HEK293 (cell line): ENCODE results near the gene NELFB.
A peak's percentile ranks its signal among the peaks of the same experiment; 100 is the strongest.

ENCODE experiments used
- CTCF ChIA-PET: fragments of 350-600 bp; formaldehyde crosslinking; extraction: SDS; loops from one replicate; lab custom pipeline; 2021; ENCODE audit warnings: antibody characterized with exemption; lab: Yijun Ruan, JAX
- POLR2A ChIA-PET: fragments of 300-600 bp; formaldehyde crosslinking; extraction: SDS; loops from one replicate; lab custom pipeline; 2020; ENCODE audit warnings: antibody characterized with exemption, inconsistent platforms; lab: Yijun Ruan, JAX
- H3K27ac ChIP-seq: fragments of 200-500 bp; sonication (Bioruptor generic); 2 replicates; pipeline ENCODE4 v1.5.1; 2014; ENCODE audit warnings: low read depth, low read length, control low read depth, inconsistent platforms; ENCODE audit errors: extremely low read depth
- H3K36me3 ChIP-seq, 2 experiments: fragments of 200-500 bp in 1 of 2; sonication (Bioruptor generic) in 1 of 2; 1 replicate in 1 of 2; 2 replicates in 1 of 2; pipeline ENCODE4 v1.5.1; 2014 to 2017; ENCODE audit warnings: inconsistent platforms in 2 of 2, low read length in 2 of 2; ENCODE audit not compliant: control insufficient read depth in 2 of 2, insufficient read depth in 1 of 2
- H3K4me1 ChIP-seq: fragments of 200-500 bp; sonication (Bioruptor generic); 2 replicates; pipeline ENCODE4 v1.5.1; 2014; ENCODE audit warnings: mild to moderate bottlenecking, low read length, inconsistent platforms; ENCODE audit not compliant: control insufficient read depth, insufficient read depth
- H3K4me3 ChIP-seq: 2 replicates; pipeline ENCODE4 v1.5.1; 2011; ENCODE audit warnings: low read depth, mild to moderate bottlenecking, control low read depth, low read length, moderate library complexity
- H3K9me3 ChIP-seq: fragments of 200-500 bp; sonication (Bioruptor generic); 2 replicates; pipeline ENCODE4 v1.5.1; 2014; ENCODE audit warnings: low read depth, low read length, inconsistent platforms; ENCODE audit not compliant: control insufficient read depth, insufficient read depth
- BCL6B ChIP-seq: fragments of 450-650 bp; formaldehyde crosslinking; IDR thresholded peaks from 2 replicates; pipeline ENCODE4 v1.5.1; 2017; ENCODE audit warnings: missing biosample characterization, missing genetic modification characterization
- GLIS2 ChIP-seq: fragments of 450-650 bp; formaldehyde crosslinking; IDR thresholded peaks from 2 replicates; pipeline ENCODE4 v1.5.1; 2016; ENCODE audit warnings: missing biosample characterization, missing genetic modification characterization
- IKZF3 ChIP-seq: fragments of 450-650 bp; IDR thresholded peaks from 2 replicates; pipeline ENCODE4 v1.5.0; 2018; ENCODE audit warnings: missing biosample characterization, mild to moderate bottlenecking, missing genetic modification characterization, moderate library complexity
- MZF1 ChIP-seq: fragments of 450-650 bp; formaldehyde crosslinking; IDR thresholded peaks from 2 replicates; pipeline ENCODE4 v1.5.1; 2017; ENCODE audit warnings: missing biosample characterization, missing genetic modification characterization, borderline replicate concordance
- SCRT1 ChIP-seq: fragments of 450-650 bp; formaldehyde crosslinking; IDR thresholded peaks from 2 replicates; pipeline ENCODE4 v1.5.1; 2016; ENCODE audit warnings: missing biosample characterization, missing genetic modification characterization, borderline replicate concordance
- ZIC2 ChIP-seq: fragments of 450-650 bp; formaldehyde crosslinking; IDR thresholded peaks from 2 replicates; pipeline ENCODE4 v1.5.1; 2016; ENCODE audit warnings: missing biosample characterization, missing genetic modification characterization
- ZNF10 ChIP-seq: fragments of 450-650 bp; formaldehyde crosslinking; IDR thresholded peaks from 2 replicates; pipeline ENCODE4 v1.5.1; 2017; ENCODE audit warnings: missing biosample characterization, missing genetic modification characterization
- ZNF112 ChIP-seq: fragments of 450-650 bp; formaldehyde crosslinking; IDR thresholded peaks from 2 replicates; pipeline ENCODE4 v1.5.0; 2017; ENCODE audit warnings: missing biosample characterization, missing genetic modification characterization
- ZNF148 ChIP-seq: fragments of 450-650 bp; formaldehyde crosslinking; IDR thresholded peaks from 2 replicates; pipeline ENCODE4 v1.5.0; 2017; ENCODE audit warnings: missing biosample characterization, missing genetic modification characterization, borderline replicate concordance
- ZNF274 ChIP-seq, 2 experiments: fragments of 200-500 bp in 1 of 2; fragments of 450-650 bp in 1 of 2; sonication (Bioruptor generic) in 1 of 2; formaldehyde crosslinking in 1 of 2; IDR thresholded peaks; 2 replicates each; pipeline versions ENCODE4 v1.5.1 to v1.6.1; 2014 to 2016; ENCODE audit warnings: borderline replicate concordance in 1 of 2, inconsistent platforms in 1 of 2, low read length in 1 of 2, missing biosample characterization in 1 of 2, missing genetic modification characterization in 1 of 2
- ZNF280D ChIP-seq: fragments of 450-650 bp; formaldehyde crosslinking; IDR thresholded peaks from 2 replicates; pipeline ENCODE4 v1.5.1; 2016; ENCODE audit warnings: missing biosample characterization, missing genetic modification characterization
- ZNF302 ChIP-seq: fragments of 450-650 bp; formaldehyde crosslinking; IDR thresholded peaks from 2 replicates; pipeline ENCODE4 v1.5.1; 2016; ENCODE audit warnings: missing biosample characterization, missing genetic modification characterization, low read depth
- ZNF341 ChIP-seq: fragments of 450-650 bp; formaldehyde crosslinking; IDR thresholded peaks from 2 replicates; pipeline ENCODE4; 2016; ENCODE audit warnings: low read depth, missing biosample characterization, missing genetic modification characterization
- ZNF350 ChIP-seq: fragments of 450-650 bp; formaldehyde crosslinking; IDR thresholded peaks from 2 replicates; pipeline ENCODE4 v1.5.0; 2017; ENCODE audit warnings: missing biosample characterization, mild to moderate bottlenecking, missing genetic modification characterization
- ZNF433 ChIP-seq: fragments of 450-650 bp; formaldehyde crosslinking; IDR thresholded peaks from 2 replicates; pipeline ENCODE4 v1.5.1; 2016; ENCODE audit warnings: missing biosample characterization, missing genetic modification characterization, low read depth
- ZNF488 ChIP-seq: fragments of 450-650 bp; formaldehyde crosslinking; IDR thresholded peaks from 2 replicates; pipeline ENCODE4 v1.5.1; 2016; ENCODE audit warnings: missing biosample characterization, missing genetic modification characterization
- ZNF544 ChIP-seq: fragments of 450-650 bp; formaldehyde crosslinking; IDR thresholded peaks from 2 replicates; pipeline ENCODE4 v1.5.0; 2017; ENCODE audit warnings: missing biosample characterization, missing genetic modification characterization
- ZNF629 ChIP-seq: fragments of 450-650 bp; formaldehyde crosslinking; IDR thresholded peaks from 2 replicates; pipeline ENCODE4 v1.5.1; 2017; ENCODE audit warnings: missing biosample characterization, missing genetic modification characterization
- ZNF785 ChIP-seq: fragments of 450-650 bp; formaldehyde crosslinking; IDR thresholded peaks from 2 replicates; pipeline ENCODE4 v1.5.1; 2016; ENCODE audit warnings: missing biosample characterization, missing genetic modification characterization
- ZNF830 ChIP-seq: fragments of 450-650 bp; IDR thresholded peaks from 2 replicates; pipeline ENCODE4 v1.5.0; 2018; ENCODE audit warnings: missing biosample characterization, missing genetic modification characterization, low read depth, mild to moderate bottlenecking, moderate library complexity
- ZSCAN23 ChIP-seq: fragments of 450-650 bp; formaldehyde crosslinking; IDR thresholded peaks from 2 replicates; pipeline ENCODE4 v1.5.1; 2016; ENCODE audit warnings: missing biosample characterization, missing genetic modification characterization
- ZSCAN4 ChIP-seq: fragments of 450-650 bp; formaldehyde crosslinking; IDR thresholded peaks from 2 replicates; pipeline ENCODE4 v1.5.1; 2017; ENCODE audit warnings: missing biosample characterization, missing genetic modification characterization

The NELFB gene

GRCh38 chr9:137206602-137207001 is 48.5 kb upstream of the NELFB start:
- Histone ChIP-seq H3K4me1 (peaks cover 7% of the 10 kb centered on the region), H3K36me3 (peaks cover 10 to 35% of the 10 kb centered on the region in 2 experiments; a peak in 2 of 3 replicates), H3K9me3 (no peaks in the 10 kb centered on the region), H3K4me3 (peak overlapping the region; percentile 92)
- CTCF ChIA-PET = interaction anchor here (0.7 to 1.8 kb wide), 6 partner anchors 12 to 148 kb away, joined by 3 to 9 read pairs (median 3); partner anchors contain the start of gene MAN1B1
- TF ChIP-seq ZNF148 (tag by site-specific recombination) (no peak), ZNF280D (tag by site-specific recombination) (no peak), ZNF10 (tag by site-specific recombination) (no peak), ZSCAN23 (tag by site-specific recombination) (no peak)
- TF ChIP-seq, all 188 proteins: peak for 0
- POLR2A ChIA-PET = interaction anchor here (0.6 to 16.6 kb wide), 4 partner anchors 15 to 519 kb away, joined by 3 to 304 read pairs (median 91); partner anchors contain the start of genes ANAPC2, CYSRT1, RNF208 and RNF224
- no peak overlapping the region for H3K27ac ChIP-seq

GRCh38 chr9:137211532-137211931 is 43.6 kb upstream of the NELFB start:
- ChIA-PET CTCF (no interaction called here), POLR2A (interaction anchor here (0.6 to 16.6 kb wide), 6 partner anchors 10 to 125 kb away, joined by 3 to 304 read pairs (median 4); partner anchors contain the start of genes CYSRT1, MAN1B1, RNF208 and RNF224)
- Histone ChIP-seq H3K4me3 (no peak overlapping the region), H3K36me3 (peaks cover 10 to 81% of the 10 kb centered on the region in 2 experiments; a peak in 2 of 3 replicates), H3K4me1 (no peaks in the 10 kb centered on the region), H3K27ac (no peak overlapping the region), H3K9me3 (no peaks in the 10 kb centered on the region)
- peak; percentile 51; the same call in 1 of the 2 replicates for TF ChIP-seq GLIS2 (tag by site-specific recombination)
- no peak for TF ChIP-seq ZNF433
- TF ChIP-seq ZNF830 = no peak
- no peak for TF ChIP-seq BCL6B (tag by site-specific recombination)
- TF ChIP-seq ZNF112 (tag by site-specific recombination) = no peak
- no peak for TF ChIP-seq ZNF302 (tag by site-specific recombination)
- no peak for TF ChIP-seq ZNF274 (IDR thresholded peaks at IDR 0.05; ENCODE audit: low read length)
- TF ChIP-seq ZNF274 (tag by site-specific recombination; IDR thresholded peaks at IDR 0.05; ENCODE audit: borderline replicate concordance) = no peak

GRCh38 chr9:137212520-137212919 is 42.6 kb upstream of the NELFB start:
- POLR2A ChIA-PET = interaction anchor here (1.0 to 16.6 kb wide), 4 partner anchors 9 to 126 kb away, joined by 4 to 304 read pairs (median 8); partner anchors contain the start of genes CYSRT1, MAN1B1, RNF208 and RNF224
- CTCF ChIA-PET = no interaction called here
- Histone ChIP-seq H3K9me3 (no peaks in the 10 kb centered on the region), H3K27ac (no peak overlapping the region), H3K4me1 (no peaks in the 10 kb centered on the region), H3K4me3 (no peak overlapping the region), H3K36me3 (peaks cover 10 to 80% of the 10 kb centered on the region in 2 experiments; a peak in 2 of 3 replicates)
- TF ChIP-seq IKZF3 (tag by site-specific recombination) (no peak), MZF1 (tag by site-specific recombination) (no peak), ZNF488 (tag by site-specific recombination) (no peak), ZNF629 (tag by site-specific recombination) (no peak), ZNF350 (tag by site-specific recombination) (no peak), ZNF544 (tag by site-specific recombination) (no peak), ZSCAN4 (tag by site-specific recombination) (no peak), ZNF785 (tag by site-specific recombination) (no peak), ZIC2 (no peak), SCRT1 (peak; percentile 31; the same call in 1 of the 2 replicates), ZNF341 (tag by site-specific recombination) (no peak)
